ENCODE results near the gene DYNLRB1. TPM values are rescaled to one million over a fixed set of nuclear protein-coding genes. Genes with fewer than 3 reads are reported as not detected.

The DYNLRB1 gene
- total RNA-seq, 1 experiment from 2014 or later: 177 TPM

DNA sequence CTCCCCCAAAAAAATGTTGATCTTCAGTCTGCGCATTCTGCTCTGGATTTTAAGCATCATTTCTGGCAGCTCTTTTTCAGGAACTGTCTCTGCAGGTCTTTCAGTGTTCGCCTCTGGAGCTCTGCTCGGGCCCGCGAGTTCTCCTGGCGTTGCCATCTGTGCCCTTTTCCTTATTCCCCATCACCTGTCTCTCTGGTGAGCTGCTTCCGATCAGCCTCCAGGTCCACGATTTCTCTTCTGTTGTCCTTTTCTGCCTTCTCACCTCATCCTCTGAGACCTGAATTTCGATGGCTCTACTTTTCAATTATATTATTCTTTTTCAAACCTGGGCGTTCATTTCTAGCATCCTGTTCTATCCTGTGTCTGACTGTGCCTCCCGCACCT, 41.7 kb downstream of the DYNLRB1 start:
- H3K9ac ChIP-seq (ENCODE audit: low read length): peak overlapping the region; percentile 67
- no peak for TF ChIP-seq EZH2phosphoT487 (IDR thresholded peaks at IDR 0.05; ENCODE audit: borderline replicate concordance, low read length)
- no peak for TF ChIP-seq EZH2 (IDR thresholded peaks at IDR 0.05; ENCODE audit: low read length, unreplicated experiment)
- TF ChIP-seq, protein P1, sequence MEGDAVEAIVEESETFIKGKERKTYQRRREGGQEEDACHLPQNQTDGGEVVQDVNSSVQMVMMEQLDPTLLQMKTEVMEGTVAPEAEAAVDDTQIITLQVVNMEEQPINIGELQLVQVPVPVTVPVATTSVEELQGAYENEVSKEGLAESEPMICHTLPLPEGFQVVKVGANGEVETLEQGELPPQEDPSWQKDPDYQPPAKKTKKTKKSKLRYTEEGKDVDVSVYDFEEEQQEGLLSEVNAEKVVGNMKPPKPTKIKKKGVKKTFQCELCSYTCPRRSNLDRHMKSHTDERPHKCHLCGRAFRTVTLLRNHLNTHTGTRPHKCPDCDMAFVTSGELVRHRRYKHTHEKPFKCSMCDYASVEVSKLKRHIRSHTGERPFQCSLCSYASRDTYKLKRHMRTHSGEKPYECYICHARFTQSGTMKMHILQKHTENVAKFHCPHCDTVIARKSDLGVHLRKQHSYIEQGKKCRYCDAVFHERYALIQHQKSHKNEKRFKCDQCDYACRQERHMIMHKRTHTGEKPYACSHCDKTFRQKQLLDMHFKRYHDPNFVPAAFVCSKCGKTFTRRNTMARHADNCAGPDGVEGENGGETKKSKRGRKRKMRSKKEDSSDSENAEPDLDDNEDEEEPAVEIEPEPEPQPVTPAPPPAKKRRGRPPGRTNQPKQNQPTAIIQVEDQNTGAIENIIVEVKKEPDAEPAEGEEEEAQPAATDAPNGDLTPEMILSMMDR (conservative IDR thresholded peaks at IDR 0.05; ENCODE audit: low read depth, low read length): no peak
- H3K9me2 ChIP-seq (replicated peaks; ENCODE audit: low read length): no peaks in the 10 kb centered on the region
- peak overlapping the region; percentile 100 for H2AFZ ChIP-seq (ENCODE audit: low read length)
- ATAC-seq (no peak), DNase-seq (no peak)
- peak overlapping the region; percentile 71 for H3K4me3 ChIP-seq (ENCODE audit: low read length)
- H3K27ac ChIP-seq (ENCODE audit: low read length): no peak overlapping the region
- no peaks in the 10 kb centered on the region for H3K79me2 ChIP-seq (ENCODE audit: low read length)
- ChIA-PET CTCF (no interaction called here), POLR2A (ENCODE audit: unreplicated experiment) (no interaction called here)
- peaks cover 14% of the 10 kb centered on the region; the same call in 1 of the 2 replicates for H3K4me1 ChIP-seq (ENCODE audit: insufficient read depth, low read length)
- H3F3A ChIP-seq (ENCODE audit: low read length, unreplicated experiment): no peaks in the 10 kb centered on the region
- H3K27me3 ChIP-seq (ENCODE audit: low read length): no peaks in the 10 kb centered on the region
- no peaks in the 10 kb centered on the region for H3K9me3 ChIP-seq (ENCODE audit: low read length)
- TSS peak; percentile 49 for BruUV-seq (replicated peaks)
- intact Hi-C loops (cut with micrococcal nuclease): no loop called here
- no peaks in the 10 kb centered on the region for H3K36me3 ChIP-seq (ENCODE audit: low read depth, low read length)
- H4K20me1 ChIP-seq (ENCODE audit: low read length): no peaks in the 10 kb centered on the region
- peak overlapping the region; percentile 92 for H3K4me2 ChIP-seq (ENCODE audit: low read length)

DNA sequence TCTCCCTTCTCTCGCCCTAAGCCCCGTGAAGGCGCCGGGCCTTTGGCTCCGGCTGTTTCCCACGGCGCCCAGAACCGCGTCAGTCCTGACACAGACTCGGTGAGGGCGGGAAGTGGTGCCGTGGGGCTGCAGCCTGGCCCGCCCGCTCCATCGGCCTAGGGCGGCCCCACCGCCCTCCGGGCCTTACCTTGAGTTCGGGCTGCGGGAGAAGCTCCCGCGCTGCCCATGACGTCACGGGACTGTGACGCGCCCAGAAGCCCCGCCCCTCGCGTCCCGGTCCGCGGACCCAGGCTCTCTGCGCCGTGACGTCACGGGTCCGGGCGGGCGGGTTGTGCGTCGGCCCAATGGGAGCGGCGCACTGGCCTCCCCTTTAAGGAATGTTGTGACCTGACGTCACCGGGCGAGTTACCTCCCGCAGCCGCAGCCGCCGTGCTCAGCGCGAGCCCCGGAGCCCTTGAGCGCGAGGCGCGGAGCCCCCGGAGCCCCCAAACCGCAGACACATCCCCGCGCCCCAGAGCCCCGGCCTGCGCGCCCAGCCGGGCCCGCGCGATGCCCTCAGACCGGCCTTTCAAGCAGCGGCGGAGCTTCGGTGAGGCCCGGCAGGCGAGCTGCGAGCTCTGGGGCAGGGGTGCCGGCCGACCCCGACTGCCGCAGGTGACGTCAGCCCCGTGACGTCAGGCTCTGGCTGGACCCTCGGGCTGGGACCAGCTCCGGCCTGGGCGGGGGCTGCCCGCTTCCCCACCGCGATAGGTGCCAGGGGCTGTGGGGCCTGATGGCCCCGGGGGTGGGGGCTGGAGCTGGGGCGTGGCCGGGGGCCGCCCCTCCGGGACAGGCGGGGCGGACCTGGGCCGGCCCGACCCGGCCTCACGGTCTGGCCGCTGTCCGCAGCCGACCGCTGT, 42.3 kb downstream of the DYNLRB1 start, which contains the start of gene MAP1LC3A:
Gene MAP1LC3A (plus strand): TSS at position 399 of the 899 bp plus-strand sequence. CDS start 151 bp downstream, at position 550.
- Histone ChIP-seq H3K27ac (ENCODE audit: low read length) (no peak within 1 kb of the TSS), H3K9me2 (replicated peaks; ENCODE audit: low read length) (no peaks in the 10 kb centered on the region), H3K4me3 (ENCODE audit: low read length) (peak within 1 kb of the TSS; percentile 71), H3K9me3 (ENCODE audit: low read length) (no peaks in the 10 kb centered on the region), H3F3A (ENCODE audit: low read length, unreplicated experiment) (no peaks in the 10 kb centered on the region), H3K4me1 (ENCODE audit: insufficient read depth, low read length) (peaks cover 10% of the 10 kb centered on the region; the same call in 1 of the 2 replicates), H3K79me2 (ENCODE audit: low read length) (no peaks in the 10 kb centered on the region), H3K36me3 (ENCODE audit: low read depth, low read length) (no peaks in the 10 kb centered on the region), H3K9ac (ENCODE audit: low read length) (peak within 1 kb of the TSS; percentile 67), H3K4me2 (ENCODE audit: low read length) (peak within 1 kb of the TSS; percentile 92), H4K20me1 (ENCODE audit: low read length) (no peaks in the 10 kb centered on the region), H2AFZ (ENCODE audit: low read length) (peak within 1 kb of the TSS; percentile 100), H3K27me3 (ENCODE audit: low read length) (no peaks in the 10 kb centered on the region)
- ChIA-PET CTCF (no interaction called here), POLR2A (ENCODE audit: unreplicated experiment) (no interaction called here)
- no TSS peak for BruUV-seq (replicated peaks)
- TF ChIP-seq EZH2phosphoT487 (IDR thresholded peaks at IDR 0.05; ENCODE audit: borderline replicate concordance, low read length) (no peak), EZH2 (IDR thresholded peaks at IDR 0.05; ENCODE audit: low read length, unreplicated experiment) (no peak)
- TF ChIP-seq, protein P1 (conservative IDR thresholded peaks at IDR 0.05; ENCODE audit: low read depth, low read length): no peak
- DNase-seq (peak; percentile 70), ATAC-seq (peak; percentile 77)
- intact Hi-C loops (cut with micrococcal nuclease): no loop called here
